Endothelial cell (in vitro differentiated cells): ENCODE measurements around the gene CDCA3. TPM values are rescaled to one million over a fixed set of nuclear protein-coding genes. Genes with fewer than 3 reads are reported as not detected.

ENCODE experiments used
- DNase-seq: peaks from one replicate; pipeline ENCODE4 v3.0.0; 2021; ENCODE audit warnings: low spot score
- H3K27ac Mint-ChIP-seq: one replicate; pipeline ENCODE4 v1.8.0; 2021; ENCODE audit warnings: mixed read lengths, inconsistent platforms; ENCODE audit not compliant: unreplicated experiment
- H3K27me3 Mint-ChIP-seq: one replicate; pipeline ENCODE4 v1.8.0; 2021; ENCODE audit warnings: mild to moderate bottlenecking, moderate library complexity, mixed read lengths, inconsistent platforms; ENCODE audit not compliant: unreplicated experiment
- H3K36me3 Mint-ChIP-seq: one replicate; pipeline ENCODE4 v1.8.0; 2021; ENCODE audit warnings: mild to moderate bottlenecking, low read depth, mixed read lengths, inconsistent platforms; ENCODE audit not compliant: unreplicated experiment
- H3K4me1 Mint-ChIP-seq: one replicate; pipeline ENCODE4 v1.8.0; 2021; ENCODE audit warnings: mild to moderate bottlenecking, mixed read lengths, inconsistent platforms; ENCODE audit not compliant: unreplicated experiment
- H3K4me3 Mint-ChIP-seq: one replicate; pipeline ENCODE4 v1.8.0; 2021; ENCODE audit warnings: mild to moderate bottlenecking, mixed read lengths, inconsistent platforms; ENCODE audit not compliant: unreplicated experiment
- H3K9me3 Mint-ChIP-seq: one replicate; pipeline ENCODE4 v1.8.0; 2021; ENCODE audit warnings: mixed read lengths, inconsistent platforms; ENCODE audit not compliant: unreplicated experiment
- total RNA-seq: library from RNA; stranded (reverse); fragmentation: NEBNext Ultra II Directional; extraction: Animal tissue kit (Norgen Biotek cat#: 25700); gene quantifications from one replicate; pipeline ENCODE4 v1.2.1, GENCODE V29; 2021; ENCODE audit not compliant: unreplicated experiment
- TF ChIP-seq, protein P1 (sequence below): fragments of 200-600 bp; sonication (generic); IDR thresholded peaks from one replicate; pipeline ENCODE4 v1.5.0; 2021; ENCODE audit warnings: antibody characterized with exemption; ENCODE audit not compliant: unreplicated experiment

CDCA3 gene
- total RNA-seq, 1 donor from 2014 or later, result 6.2 TPM

- Mint-ChIP-seq H3K27ac (peak within 1 kb of the TSS; percentile 80), H3K9me3 (no peaks in the 10 kb centered on the region)
Observed at GRCh38 chr12:6827982-6828780, 22.9 kb downstream of the CDCA3 start, which contains the start of gene P3H3. P3H3 (plus strand) TSS chr12:6828407; CDS start chr12:6828441, 34 bp downstream.

GRCh38 chr12:6827437-6827911 is 23.6 kb downstream of the CDCA3 start:
- Mint-ChIP-seq H3K36me3 (peaks cover 22% of the 10 kb centered on the region), H3K27me3 (peaks cover 27% of the 10 kb centered on the region), H3K4me1 (peaks cover 35% of the 10 kb centered on the region), H3K4me3 (peak overlapping the region; percentile 86), H3K9me3 (no peaks in the 10 kb centered on the region), H3K27ac (peak overlapping the region; percentile 80)
- TF ChIP-seq, protein P1, sequence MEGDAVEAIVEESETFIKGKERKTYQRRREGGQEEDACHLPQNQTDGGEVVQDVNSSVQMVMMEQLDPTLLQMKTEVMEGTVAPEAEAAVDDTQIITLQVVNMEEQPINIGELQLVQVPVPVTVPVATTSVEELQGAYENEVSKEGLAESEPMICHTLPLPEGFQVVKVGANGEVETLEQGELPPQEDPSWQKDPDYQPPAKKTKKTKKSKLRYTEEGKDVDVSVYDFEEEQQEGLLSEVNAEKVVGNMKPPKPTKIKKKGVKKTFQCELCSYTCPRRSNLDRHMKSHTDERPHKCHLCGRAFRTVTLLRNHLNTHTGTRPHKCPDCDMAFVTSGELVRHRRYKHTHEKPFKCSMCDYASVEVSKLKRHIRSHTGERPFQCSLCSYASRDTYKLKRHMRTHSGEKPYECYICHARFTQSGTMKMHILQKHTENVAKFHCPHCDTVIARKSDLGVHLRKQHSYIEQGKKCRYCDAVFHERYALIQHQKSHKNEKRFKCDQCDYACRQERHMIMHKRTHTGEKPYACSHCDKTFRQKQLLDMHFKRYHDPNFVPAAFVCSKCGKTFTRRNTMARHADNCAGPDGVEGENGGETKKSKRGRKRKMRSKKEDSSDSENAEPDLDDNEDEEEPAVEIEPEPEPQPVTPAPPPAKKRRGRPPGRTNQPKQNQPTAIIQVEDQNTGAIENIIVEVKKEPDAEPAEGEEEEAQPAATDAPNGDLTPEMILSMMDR, result no peak
- DNase-seq, result peak; percentile 67

More at GRCh38 chr12:6827982-6828780, 22.9 kb downstream of the CDCA3 start, which contains the start of gene P3H3:
- TF ChIP-seq, protein P1, result no peak
- peak; percentile 35 for DNase-seq
- H3K36me3 Mint-ChIP-seq, result peaks cover 22% of the 10 kb centered on the region
- H3K4me1 Mint-ChIP-seq, result peaks cover 29% of the 10 kb centered on the region
- H3K4me3 Mint-ChIP-seq, result peak within 1 kb of the TSS; percentile 99
- H3K27me3 Mint-ChIP-seq, result peaks cover 25% of the 10 kb centered on the region

DNA sequence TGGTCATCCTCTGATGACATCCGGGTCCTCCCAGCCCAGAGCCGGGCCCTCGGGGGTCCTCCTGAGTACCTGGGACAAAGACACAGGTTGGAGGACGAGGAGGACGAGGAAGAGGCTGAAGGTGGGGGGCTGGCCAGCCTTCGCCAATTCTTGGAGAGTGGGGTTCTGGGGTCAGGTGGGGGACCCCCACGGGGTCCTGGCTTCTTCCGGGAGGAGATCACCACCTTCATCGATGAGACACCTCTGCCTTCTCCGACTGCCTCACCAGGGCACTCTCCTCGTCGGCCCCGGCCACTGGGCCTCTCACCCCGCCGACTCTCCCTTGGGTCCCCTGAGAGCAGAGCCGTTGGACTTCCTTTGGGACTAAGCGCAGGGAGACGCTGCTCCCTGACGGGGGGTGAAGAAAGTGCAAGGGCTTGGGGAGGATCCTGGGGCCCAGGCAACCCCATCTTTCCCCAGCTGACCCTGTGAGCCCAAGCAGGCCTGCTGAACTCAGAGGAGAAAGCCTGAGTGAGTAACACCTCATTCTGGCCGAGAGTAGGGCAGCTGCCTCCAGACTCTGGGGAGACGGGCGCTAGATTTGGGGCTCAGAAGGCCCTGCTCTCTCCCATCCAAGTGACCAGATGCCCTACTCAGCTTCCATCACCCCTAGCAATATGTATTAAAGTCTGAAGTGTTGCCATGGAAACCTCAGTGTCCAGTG is 24.2 kb downstream of the CDCA3 start:
- Mint-ChIP-seq H3K9me3 (no peaks in the 10 kb centered on the region), H3K27ac (peak overlapping the region; percentile 80), H3K27me3 (peaks cover 27% of the 10 kb centered on the region), H3K4me3 (peak overlapping the region; percentile 86), H3K36me3 (peaks cover 18% of the 10 kb centered on the region), H3K4me1 (peaks cover 37% of the 10 kb centered on the region)
- DNase-seq, result peak; percentile 4
- TF ChIP-seq, protein P1, result no peak

DNA sequence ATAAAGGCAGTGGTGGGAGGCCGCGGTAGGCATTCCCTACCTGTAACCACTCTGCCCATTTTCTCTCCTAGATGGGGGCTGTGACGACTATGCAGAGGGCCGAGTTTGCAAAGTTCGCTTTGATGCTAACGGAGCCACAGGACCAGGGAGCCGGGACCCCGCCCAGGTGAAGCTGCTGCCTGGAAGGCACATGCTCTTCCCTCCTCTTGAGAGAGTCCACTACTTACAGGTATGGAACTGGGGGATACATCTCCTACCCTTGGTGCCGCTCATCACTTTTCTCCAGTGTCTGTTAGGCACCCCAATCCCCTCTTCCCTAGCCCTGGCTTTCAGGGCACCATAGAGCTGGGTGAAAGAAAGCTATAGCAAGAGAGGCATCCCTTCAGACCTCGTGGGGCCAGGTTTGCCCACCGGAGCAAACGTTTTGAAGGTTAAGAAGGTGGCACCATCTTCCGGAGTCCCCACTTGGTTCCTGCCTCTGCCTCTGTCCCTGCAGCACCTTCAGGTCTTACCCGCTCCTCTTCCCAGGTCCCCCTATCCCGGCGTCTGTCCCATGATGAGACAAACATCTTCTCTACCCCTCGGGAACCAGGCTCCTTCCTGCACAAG is 24.9 kb downstream of the CDCA3 start:
- Mint-ChIP-seq H3K27ac (no peak overlapping the region), H3K4me3 (peak overlapping the region; percentile 51), H3K4me1 (peaks cover 38% of the 10 kb centered on the region), H3K36me3 (peaks cover 12% of the 10 kb centered on the region), H3K27me3 (peaks cover 26% of the 10 kb centered on the region), H3K9me3 (no peaks in the 10 kb centered on the region)
- TF ChIP-seq, protein P1, result no peak
- DNase-seq, result no peak
